Cortex of kidney (tissue), 1 donor: ENCODE results near the gene IFNB1.

Experiments used
- DNase-seq: peaks from one replicate; lab custom pipeline; 2025; lab: John Stamatoyannopoulos, UW

Gene IFNB1

GRCh38 chr9:21077781-21078180 lies at the start of gene IFNB1:
TSS of gene IFNB1 (minus strand) at chr9:21077942. CDS start at chr9:21077869, 73 bp downstream.
- no peak for DNase-seq

GRCh38 chr9:21121595-21122251 lies 44.0 kb upstream of the IFNB1 start:
- no peak for DNase-seq

GRCh38 chr9:21121079-21121478 lies 43.3 kb upstream of the IFNB1 start:
- DNase-seq, result no peak

- no peak for DNase-seq
These were observed 41.5 kb upstream of the IFNB1 start for GRCh38 chr9:21119093-21119770.

- no peak for DNase-seq
These were observed 36.6 kb upstream of the IFNB1 start for GRCh38 chr9:21114311-21114710.

- no peak for DNase-seq
These were observed 33.2 kb upstream of the IFNB1 start for GRCh38 chr9:21110708-21111576.

GRCh38 chr9:21104787-21105186 lies 27.0 kb upstream of the IFNB1 start:
- DNase-seq, result no peak

- no peak for DNase-seq
These were observed 24.6 kb upstream of the IFNB1 start for GRCh38 chr9:21102305-21102704.

GRCh38 chr9:21097817-21098216 lies 20.1 kb upstream of the IFNB1 start:
- DNase-seq, result no peak

GRCh38 chr9:21096901-21097255 lies 19.1 kb upstream of the IFNB1 start:
- DNase-seq, result no peak

GRCh38 chr9:21096172-21096900 lies 18.6 kb upstream of the IFNB1 start:
- DNase-seq, result no peak

GRCh38 chr9:21095561-21095960 lies 17.8 kb upstream of the IFNB1 start:
- DNase-seq, result no peak

- DNase-seq, result no peak
These were observed 8.8 kb upstream of the IFNB1 start for GRCh38 chr9:21086538-21086937.

- no peak for DNase-seq
These were observed 7.3 kb upstream of the IFNB1 start for GRCh38 chr9:21085005-21085404.

- no peak for DNase-seq
These were observed 6.6 kb upstream of the IFNB1 start for GRCh38 chr9:21084242-21084850.

GRCh38 chr9:21082671-21083070 lies 4.9 kb upstream of the IFNB1 start:
- DNase-seq, result no peak

GRCh38 chr9:21081999-21082398 lies 4.3 kb upstream of the IFNB1 start:
- DNase-seq, result no peak

- DNase-seq, result no peak
These were observed 3.7 kb upstream of the IFNB1 start for GRCh38 chr9:21081451-21081850.

GRCh38 chr9:21080793-21081192 lies 3.1 kb upstream of the IFNB1 start:
- no peak for DNase-seq

GRCh38 chr9:21078702-21079101 lies 960 bp upstream of the IFNB1 start:
- DNase-seq, result no peak

GRCh38 chr9:21075484-21075883 lies 2.3 kb downstream of the IFNB1 start:
- no peak for DNase-seq

GRCh38 chr9:21070906-21071305 lies 6.8 kb downstream of the IFNB1 start:
- DNase-seq, result no peak
